ENCODE data around the gene LYRM7.
A peak's percentile ranks its signal among the peaks of the same experiment; 100 is the strongest.

The LYRM7 gene

GRCh38 chr5:131211669-131212068, 40.9 kb downstream of the LYRM7 start:
- in situ Hi-C loops (cut with HindIII; ENCODE audit: low pct_ligation_motif_present, low pct_unique_long_range_greater_than_20kb, low sequenced_read_pairs) = no loop called here
- DNase-seq = no peak

GRCh38 chr5:131212471-131213021, 41.8 kb downstream of the LYRM7 start:
- in situ Hi-C loops (cut with HindIII; ENCODE audit: low pct_ligation_motif_present, low pct_unique_long_range_greater_than_20kb, low sequenced_read_pairs) = no loop called here
- no peak for DNase-seq

- DNase-seq = no peak
- in situ Hi-C loops (cut with HindIII; ENCODE audit: low pct_ligation_motif_present, low pct_unique_long_range_greater_than_20kb, low sequenced_read_pairs) = no loop called here
Observed at GRCh38 chr5:131214609-131215227, 44.0 kb downstream of the LYRM7 start.

- no peak for DNase-seq
- in situ Hi-C loops (cut with HindIII; ENCODE audit: low pct_ligation_motif_present, low pct_unique_long_range_greater_than_20kb, low sequenced_read_pairs) = no loop called here
Observed at GRCh38 chr5:131217791-131218190, 47.0 kb downstream of the LYRM7 start.

- in situ Hi-C loops (cut with HindIII; ENCODE audit: low pct_ligation_motif_present, low pct_unique_long_range_greater_than_20kb, low sequenced_read_pairs) = no loop called here
- DNase-seq = no peak
Observed at GRCh38 chr5:131218392-131218791, 47.6 kb downstream of the LYRM7 start.

- in situ Hi-C loops (cut with HindIII; ENCODE audit: low pct_ligation_motif_present, low pct_unique_long_range_greater_than_20kb, low sequenced_read_pairs) = no loop called here
- no peak for DNase-seq
Observed at GRCh38 chr5:131220566-131220965, 49.8 kb downstream of the LYRM7 start.

GRCh38 chr5:131221008-131221703, 50.4 kb downstream of the LYRM7 start:
- no peak for DNase-seq
- in situ Hi-C loops (cut with HindIII; ENCODE audit: low pct_ligation_motif_present, low pct_unique_long_range_greater_than_20kb, low sequenced_read_pairs) = no loop called here

DNA sequence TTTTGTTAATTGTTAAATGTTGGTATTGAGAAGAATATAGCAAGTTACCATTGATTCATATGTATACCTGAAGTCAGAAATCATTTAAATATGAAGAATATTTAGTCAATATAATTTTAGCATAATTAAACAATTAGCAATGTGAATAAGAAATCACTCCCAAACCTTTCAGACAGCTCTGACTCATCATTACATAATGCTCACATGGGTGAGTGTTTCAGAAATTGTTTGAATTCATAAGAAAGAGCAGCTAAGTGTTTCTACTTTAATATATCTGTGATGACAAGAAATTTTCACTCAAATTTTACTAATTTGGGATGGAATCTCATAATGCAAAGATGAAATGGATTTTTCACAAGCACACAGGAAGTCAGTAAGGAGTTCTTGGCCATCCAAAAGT, 51.1 kb downstream of the LYRM7 start:
- in situ Hi-C loops (cut with HindIII; ENCODE audit: low pct_ligation_motif_present, low pct_unique_long_range_greater_than_20kb, low sequenced_read_pairs) = no loop called here
- DNase-seq = peak; percentile 2

DNA sequence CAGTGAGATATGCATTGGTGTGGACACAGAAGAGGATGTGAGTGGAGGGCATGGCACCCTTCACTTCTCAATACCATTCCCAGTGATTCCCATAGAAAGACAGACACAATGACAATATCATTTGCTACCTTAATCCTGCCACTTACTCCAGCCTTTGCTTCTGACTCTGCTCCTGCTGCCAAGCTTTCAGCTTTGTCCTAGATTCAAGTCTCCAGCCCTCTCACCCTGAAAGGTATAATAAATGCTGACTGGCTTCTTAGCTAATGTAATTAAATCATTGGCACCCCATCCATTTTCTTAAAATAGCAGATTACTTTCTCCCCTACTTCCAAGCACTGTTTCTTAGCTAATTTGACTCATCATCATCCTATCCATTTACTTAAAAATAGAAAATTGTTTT, 52.0 kb downstream of the LYRM7 start:
- in situ Hi-C loops (cut with HindIII; ENCODE audit: low pct_ligation_motif_present, low pct_unique_long_range_greater_than_20kb, low sequenced_read_pairs) = no loop called here
- DNase-seq = no peak

- in situ Hi-C loops (cut with HindIII; ENCODE audit: low pct_ligation_motif_present, low pct_unique_long_range_greater_than_20kb, low sequenced_read_pairs) = no loop called here
- no peak for DNase-seq
Observed at GRCh38 chr5:131223751-131224386, 53.1 kb downstream of the LYRM7 start.

- in situ Hi-C loops (cut with HindIII; ENCODE audit: low pct_ligation_motif_present, low pct_unique_long_range_greater_than_20kb, low sequenced_read_pairs) = no loop called here
- no peak for DNase-seq
Observed at GRCh38 chr5:131224387-131225201, 53.9 kb downstream of the LYRM7 start.

DNA sequence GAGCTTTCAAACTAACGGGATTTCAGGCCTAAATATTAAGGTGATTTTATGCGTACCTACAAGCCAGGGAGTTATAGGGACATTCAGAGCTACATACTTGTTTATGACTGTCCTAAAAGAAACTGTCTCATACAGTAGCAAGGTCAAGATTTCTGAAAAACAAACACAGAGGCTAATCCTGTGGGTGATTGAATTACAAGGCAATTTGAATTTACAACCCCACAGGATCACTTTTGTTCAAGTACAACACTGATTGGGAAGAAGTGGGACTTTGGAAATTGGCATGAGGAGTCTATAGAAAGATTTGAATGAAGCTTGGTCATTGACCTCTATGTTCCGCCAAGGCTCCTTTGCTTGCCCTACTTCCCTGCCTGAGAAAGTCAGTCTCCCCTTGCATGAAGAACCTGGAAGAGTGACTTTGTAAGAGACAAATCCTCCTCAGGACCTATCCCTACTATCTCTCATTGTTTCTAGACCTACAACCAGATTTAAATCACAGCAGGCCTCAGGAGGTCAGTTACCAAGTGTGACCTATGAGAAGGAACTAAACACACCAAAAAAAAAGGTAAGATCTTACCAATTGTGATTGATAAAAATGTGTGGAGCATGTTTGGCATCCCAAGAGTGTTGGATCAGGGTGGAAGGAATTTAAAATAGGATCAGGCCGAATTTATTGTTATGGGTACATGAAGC, 54.7 kb downstream of the LYRM7 start:
- DNase-seq = no peak
- in situ Hi-C loops (cut with HindIII; ENCODE audit: low pct_ligation_motif_present, low pct_unique_long_range_greater_than_20kb, low sequenced_read_pairs) = no loop called here

- no peak for DNase-seq
- in situ Hi-C loops (cut with HindIII; ENCODE audit: low pct_ligation_motif_present, low pct_unique_long_range_greater_than_20kb, low sequenced_read_pairs) = no loop called here
Observed at GRCh38 chr5:131226899-131227298, 56.2 kb downstream of the LYRM7 start.

GRCh38 chr5:131228646-131229045, 57.9 kb downstream of the LYRM7 start:
- in situ Hi-C loops (cut with HindIII; ENCODE audit: low pct_ligation_motif_present, low pct_unique_long_range_greater_than_20kb, low sequenced_read_pairs) = no loop called here
- no peak for DNase-seq

GRCh38 chr5:131229623-131230022, 58.9 kb downstream of the LYRM7 start:
- in situ Hi-C loops (cut with HindIII; ENCODE audit: low pct_ligation_motif_present, low pct_unique_long_range_greater_than_20kb, low sequenced_read_pairs) = no loop called here
- no peak for DNase-seq

DNA sequence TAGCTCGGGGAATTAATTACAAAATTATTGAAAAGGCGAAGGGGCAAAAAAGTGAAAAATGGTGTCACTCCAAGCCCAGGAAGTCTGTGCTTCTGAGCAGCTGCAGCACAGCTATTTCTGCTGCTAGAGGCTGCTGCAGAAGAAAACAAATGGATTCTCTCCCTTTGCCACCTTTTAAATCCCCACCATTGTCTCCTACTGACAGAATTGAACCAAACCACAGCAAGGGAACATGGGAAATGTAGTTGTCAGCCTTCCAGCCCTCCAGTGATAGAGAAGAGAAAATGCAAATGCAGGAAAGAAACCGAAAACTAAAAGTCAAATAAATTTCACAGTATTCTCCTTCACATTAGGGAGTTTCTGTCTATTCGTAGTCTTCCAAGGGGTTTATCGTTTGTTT, 59.7 kb downstream of the LYRM7 start:
- no peak for DNase-seq
- in situ Hi-C loops (cut with HindIII; ENCODE audit: low pct_ligation_motif_present, low pct_unique_long_range_greater_than_20kb, low sequenced_read_pairs) = no loop called here

DNA sequence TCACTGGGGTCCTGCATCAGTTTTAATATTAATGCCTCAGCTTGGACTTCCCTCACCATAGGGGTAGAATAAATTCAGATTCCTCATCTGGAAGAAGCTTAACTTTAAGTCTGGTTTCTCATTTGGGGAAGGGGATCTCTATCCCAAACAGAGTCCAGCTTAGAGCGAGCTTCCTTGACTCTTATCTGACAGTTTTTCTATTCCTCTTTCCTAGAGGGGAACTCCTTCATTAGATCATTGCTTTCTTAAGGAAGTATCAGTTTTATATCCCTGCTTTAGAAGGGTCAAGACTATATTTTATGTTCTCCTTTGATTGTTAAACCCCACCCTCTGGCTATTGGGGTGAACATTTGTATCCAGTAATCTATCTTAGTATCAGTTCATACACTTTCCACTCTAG, 68.9 kb downstream of the LYRM7 start:
- no peak for DNase-seq
- in situ Hi-C loops (cut with HindIII; ENCODE audit: low pct_ligation_motif_present, low pct_unique_long_range_greater_than_20kb, low sequenced_read_pairs) = no loop called here

GRCh38 chr5:131242728-131243255, 72.0 kb downstream of the LYRM7 start:
- DNase-seq = no peak
- in situ Hi-C loops (cut with HindIII; ENCODE audit: low pct_ligation_motif_present, low pct_unique_long_range_greater_than_20kb, low sequenced_read_pairs) = no loop called here

All from ACHN (cell line).